Measurements from ENCODE around the gene DUSP8.

DUSP8 gene

GRCh38 chr11:1563697-1564534 is 8.2 kb downstream of the DUSP8 start:
- H3K4me3 ChIP-seq (ENCODE audit: low read length, poor library complexity, severe bottlenecking), result no peak overlapping the region
- no peak overlapping the region for H3K4me2 ChIP-seq (ENCODE audit: low read depth, low read length, poor library complexity, severe bottlenecking)
- H3K79me2 ChIP-seq (ENCODE audit: insufficient read depth, low read length), result no peaks in the 10 kb centered on the region
- no peaks in the 10 kb centered on the region for H3F3A ChIP-seq (ENCODE audit: low read depth)
- no peaks in the 10 kb centered on the region for H4K20me1 ChIP-seq (ENCODE audit: insufficient read depth, low read length, poor library complexity, severe bottlenecking)
- no peak overlapping the region for H3K9ac ChIP-seq (ENCODE audit: low read depth, low read length, poor library complexity, severe bottlenecking)
- H3K27me3 ChIP-seq (ENCODE audit: insufficient read depth, low read length, poor library complexity, severe bottlenecking), result no peaks in the 10 kb centered on the region
- H3K4me1 ChIP-seq (ENCODE audit: insufficient read depth, low read length, poor library complexity, severe bottlenecking), result no peaks in the 10 kb centered on the region
- no peaks in the 10 kb centered on the region for H3K9me3 ChIP-seq (ENCODE audit: insufficient read depth, low read depth, low read length)
- no peak for TF ChIP-seq EZH2phosphoT487 (IDR thresholded peaks at IDR 0.05; ENCODE audit: borderline replicate concordance)
- no peak for TF ChIP-seq CTCF (conservative IDR thresholded peaks at IDR 0.05; ENCODE audit: low read length)
- no peaks in the 10 kb centered on the region for H3K9me2 ChIP-seq (replicated peaks; ENCODE audit: low read depth, low read length)
- no peaks in the 10 kb centered on the region for H3K36me3 ChIP-seq (ENCODE audit: insufficient read depth, low read length)
- no peak overlapping the region for H2AFZ ChIP-seq (ENCODE audit: low read length)

GRCh38 chr11:1563149-1563638 is 8.9 kb downstream of the DUSP8 start:
- no peaks in the 10 kb centered on the region for H3K27me3 ChIP-seq (ENCODE audit: insufficient read depth, low read length, poor library complexity, severe bottlenecking)
- H3K4me2 ChIP-seq (ENCODE audit: low read depth, low read length, poor library complexity, severe bottlenecking), result no peak overlapping the region
- H3F3A ChIP-seq (ENCODE audit: low read depth), result no peaks in the 10 kb centered on the region
- no peaks in the 10 kb centered on the region for H3K4me1 ChIP-seq (ENCODE audit: insufficient read depth, low read length, poor library complexity, severe bottlenecking)
- H3K36me3 ChIP-seq (ENCODE audit: insufficient read depth, low read length), result no peaks in the 10 kb centered on the region
- no peak overlapping the region for H3K9ac ChIP-seq (ENCODE audit: low read depth, low read length, poor library complexity, severe bottlenecking)
- H3K9me2 ChIP-seq (replicated peaks; ENCODE audit: low read depth, low read length), result no peaks in the 10 kb centered on the region
- H3K4me3 ChIP-seq (ENCODE audit: low read length, poor library complexity, severe bottlenecking), result no peak overlapping the region
- no peaks in the 10 kb centered on the region for H4K20me1 ChIP-seq (ENCODE audit: insufficient read depth, low read length, poor library complexity, severe bottlenecking)
- H3K9me3 ChIP-seq (ENCODE audit: insufficient read depth, low read depth, low read length), result no peaks in the 10 kb centered on the region
- H3K79me2 ChIP-seq (ENCODE audit: insufficient read depth, low read length), result no peaks in the 10 kb centered on the region
- TF ChIP-seq CTCF (conservative IDR thresholded peaks at IDR 0.05; ENCODE audit: low read length) (no peak), EZH2phosphoT487 (IDR thresholded peaks at IDR 0.05; ENCODE audit: borderline replicate concordance) (no peak)
- no peak overlapping the region for H2AFZ ChIP-seq (ENCODE audit: low read length)

- Histone ChIP-seq H3K79me2 (ENCODE audit: insufficient read depth, low read length) (no peaks in the 10 kb centered on the region), H3K9ac (ENCODE audit: low read depth, low read length, poor library complexity, severe bottlenecking) (no peak overlapping the region), H3K4me2 (ENCODE audit: low read depth, low read length, poor library complexity, severe bottlenecking) (no peak overlapping the region), H3K36me3 (ENCODE audit: insufficient read depth, low read length) (no peaks in the 10 kb centered on the region), H3K27me3 (ENCODE audit: insufficient read depth, low read length, poor library complexity, severe bottlenecking) (no peaks in the 10 kb centered on the region), H2AFZ (ENCODE audit: low read length) (no peak overlapping the region), H3F3A (ENCODE audit: low read depth) (no peaks in the 10 kb centered on the region), H3K4me1 (ENCODE audit: insufficient read depth, low read length, poor library complexity, severe bottlenecking) (no peaks in the 10 kb centered on the region), H4K20me1 (ENCODE audit: insufficient read depth, low read length, poor library complexity, severe bottlenecking) (no peaks in the 10 kb centered on the region), H3K9me2 (replicated peaks; ENCODE audit: low read depth, low read length) (no peaks in the 10 kb centered on the region), H3K9me3 (ENCODE audit: insufficient read depth, low read depth, low read length) (no peaks in the 10 kb centered on the region), H3K4me3 (ENCODE audit: low read length, poor library complexity, severe bottlenecking) (no peak overlapping the region)
- no peak for TF ChIP-seq EZH2phosphoT487 (IDR thresholded peaks at IDR 0.05; ENCODE audit: borderline replicate concordance)
- TF ChIP-seq CTCF (conservative IDR thresholded peaks at IDR 0.05; ENCODE audit: low read length), result no peak
Measured at GRCh38 chr11:1562469-1563148, 9.5 kb downstream of the DUSP8 start.
